GM20000 (cell line): ENCODE results near the gene PPM1D.

Source experiments
- DNase-seq: peaks from one replicate; pipeline ENCODE4 v3.0.0; 2012; ENCODE audit warnings: low spot score
- CTCF ChIP-seq: IDR thresholded peaks from 2 replicates; pipeline ENCODE4 v1.5.1; 2012; ENCODE audit warnings: mild to moderate bottlenecking, control low read depth; ENCODE audit errors: extremely low read depth, missing control alignments

Gene PPM1D

DNA sequence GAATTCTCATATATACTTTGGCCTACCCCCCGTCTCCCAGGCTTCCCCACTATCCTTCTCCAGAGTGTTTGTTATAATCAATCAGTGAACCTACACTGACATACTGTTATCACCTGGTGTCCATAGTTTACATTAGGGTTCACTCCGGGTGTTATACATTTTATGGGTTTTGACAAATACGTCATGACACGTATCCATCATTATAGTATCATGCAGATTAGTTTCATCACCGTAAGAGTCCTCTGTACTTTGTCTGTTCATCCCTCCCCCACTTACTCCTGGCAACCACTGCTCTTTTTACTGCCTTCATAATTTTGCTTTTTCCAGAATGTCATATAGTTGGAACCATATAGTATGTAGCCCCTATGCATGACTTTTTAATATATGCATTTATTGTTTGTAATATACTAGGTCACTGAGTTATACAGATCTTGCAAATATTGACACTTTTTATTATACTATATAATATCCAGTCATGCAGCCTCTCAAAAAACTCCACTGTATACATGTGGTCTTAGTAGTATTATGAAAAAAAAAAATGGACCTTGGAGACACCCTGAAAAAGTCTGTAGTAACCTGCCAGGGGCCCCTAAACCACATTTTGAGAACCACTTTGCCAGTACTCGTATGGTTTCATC, 28.4 kb downstream of the PPM1D start:
- no peak for DNase-seq
- TF ChIP-seq CTCF, result no peak

GRCh38 chr17:60629120-60629519, 29.1 kb downstream of the PPM1D start:
- no peak for TF ChIP-seq CTCF
- DNase-seq, result no peak

DNA sequence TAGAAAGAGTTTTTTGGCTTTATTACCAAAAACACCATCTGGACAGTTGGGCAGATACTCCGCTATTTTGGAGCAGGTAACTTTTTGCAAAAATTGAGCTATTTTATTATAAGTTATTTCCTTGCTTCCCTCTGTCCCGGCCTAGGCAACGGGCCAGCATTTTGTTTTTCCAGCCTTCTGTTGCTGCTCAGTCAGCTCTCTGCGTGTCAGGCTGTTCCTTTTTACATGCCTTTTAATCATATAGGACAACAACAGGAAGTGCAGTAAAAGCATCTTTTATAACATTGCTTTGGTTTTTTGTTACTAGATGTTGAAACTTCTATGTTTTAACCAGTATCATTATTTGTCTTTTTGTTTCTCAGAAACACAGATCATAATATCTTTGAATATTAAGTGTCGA, 30.4 kb downstream of the PPM1D start:
- no peak for TF ChIP-seq CTCF
- no peak for DNase-seq

DNA sequence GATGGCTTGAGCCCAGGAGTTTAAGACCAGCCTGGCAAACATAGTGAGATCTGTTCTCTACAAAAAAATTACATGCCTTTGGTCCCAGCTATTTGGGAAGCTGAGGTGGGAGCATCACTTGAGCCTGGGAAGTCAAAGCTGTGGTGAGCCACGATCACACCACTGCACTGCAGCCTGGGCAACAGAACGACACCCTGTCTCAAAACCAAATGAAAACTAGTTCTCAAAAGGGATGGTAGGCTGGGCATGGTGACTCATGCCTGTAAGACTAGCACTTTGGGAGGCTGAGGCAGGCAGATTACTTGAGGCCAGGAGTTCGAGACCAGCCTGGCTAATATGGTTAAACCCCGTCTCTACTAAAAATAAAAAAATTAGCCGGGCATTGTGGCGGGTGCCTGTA, 31.1 kb downstream of the PPM1D start:
- TF ChIP-seq CTCF, result no peak
- DNase-seq, result no peak

DNA sequence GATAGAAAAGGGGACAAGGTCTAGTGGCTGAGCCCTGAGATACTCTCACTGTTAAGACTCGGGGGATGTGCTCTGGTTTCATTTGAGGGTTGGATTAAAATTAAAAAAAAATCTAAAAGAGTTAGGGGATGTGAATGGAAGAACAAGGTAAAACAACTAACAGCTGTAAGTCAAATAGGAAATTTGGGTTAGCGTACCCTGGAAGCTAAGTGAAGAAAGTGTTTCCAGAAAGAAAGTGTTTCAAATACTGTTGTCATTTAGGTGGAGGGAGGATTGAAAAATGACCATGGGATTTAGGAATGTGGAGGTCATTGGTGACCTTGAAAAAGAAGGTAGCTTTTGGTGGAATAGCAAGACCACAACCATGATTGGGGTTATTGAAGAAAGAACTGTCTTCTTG, 37.7 kb downstream of the PPM1D start:
- no peak for TF ChIP-seq CTCF
- no peak for DNase-seq

GRCh38 chr17:60639019-60639330, 39.0 kb downstream of the PPM1D start:
- no peak for DNase-seq
- no peak for TF ChIP-seq CTCF

DNA sequence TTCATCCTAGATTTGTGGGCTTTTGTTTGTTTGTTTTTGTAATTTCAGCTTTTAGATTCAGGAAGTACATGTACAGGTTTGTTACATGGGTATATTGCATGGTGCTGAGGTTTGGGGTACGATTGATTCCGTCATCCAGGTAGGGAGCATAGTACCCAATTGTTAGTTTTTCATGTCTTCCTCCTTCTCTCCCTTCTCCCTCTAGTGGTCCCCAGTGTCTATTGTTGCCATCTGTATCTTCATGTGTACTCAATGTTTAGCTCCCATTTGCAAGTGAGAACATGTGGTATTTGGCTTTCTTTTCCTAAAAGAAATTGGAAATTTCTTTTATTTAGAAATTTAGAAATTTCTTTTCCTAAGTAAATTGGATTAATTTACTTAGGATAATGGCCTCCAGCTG, 40.5 kb downstream of the PPM1D start:
- no peak for TF ChIP-seq CTCF

DNA sequence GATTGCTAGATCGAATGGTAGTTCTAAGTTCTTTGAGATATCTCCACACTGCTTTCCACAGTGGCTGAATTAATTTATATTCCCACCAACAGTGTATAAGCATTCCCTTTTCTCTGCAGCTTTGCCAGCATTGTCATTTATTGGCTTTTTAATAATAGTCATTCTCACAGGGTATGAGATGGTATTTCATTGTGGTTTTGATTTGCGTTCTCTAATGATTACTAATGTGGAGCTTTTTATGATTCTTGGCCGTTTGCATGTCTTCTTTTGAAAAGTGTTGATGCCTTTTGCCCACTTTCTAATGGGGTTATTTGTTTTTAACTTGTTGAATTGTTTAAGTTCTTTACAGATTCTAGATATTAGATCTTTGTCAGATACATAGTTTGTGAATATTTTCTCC, 41.1 kb downstream of the PPM1D start:
- DNase-seq, result no peak
- no peak for TF ChIP-seq CTCF

More for the DNA sequence above, 40.5 kb downstream of the PPM1D start:
- no peak for DNase-seq
